Glutamatergic neuron (in vitro differentiated cells): ENCODE results near the gene SMIM3. TPM values are rescaled to one million over a fixed set of nuclear protein-coding genes. Genes with fewer than 3 reads are reported as not detected.

Experiments used
- DNase-seq: peaks from one replicate; pipeline ENCODE4 v3.0.0; 2022
- H3K27ac Mint-ChIP-seq: one replicate; pipeline ENCODE4 v1.8.0; 2020; ENCODE audit warnings: mild to moderate bottlenecking, mixed read lengths, inconsistent platforms; ENCODE audit not compliant: unreplicated experiment
- H3K27me3 Mint-ChIP-seq: one replicate; pipeline ENCODE4 v1.8.0; 2020; ENCODE audit warnings: mild to moderate bottlenecking, moderate library complexity, mixed read lengths, inconsistent platforms; ENCODE audit not compliant: unreplicated experiment
- H3K36me3 Mint-ChIP-seq: one replicate; pipeline ENCODE4 v1.8.0; 2020; ENCODE audit warnings: mild to moderate bottlenecking, mixed read lengths, inconsistent platforms; ENCODE audit not compliant: unreplicated experiment
- H3K4me1 Mint-ChIP-seq: one replicate; pipeline ENCODE4 v1.8.0; 2020; ENCODE audit warnings: mild to moderate bottlenecking, low read depth, mixed read lengths, inconsistent platforms; ENCODE audit not compliant: unreplicated experiment
- H3K4me3 Mint-ChIP-seq: one replicate; pipeline ENCODE4 v1.8.0; 2020; ENCODE audit warnings: mild to moderate bottlenecking, mixed read lengths, inconsistent platforms; ENCODE audit not compliant: unreplicated experiment
- H3K9me3 Mint-ChIP-seq: one replicate; pipeline ENCODE4 v1.8.0; 2020; ENCODE audit warnings: mild to moderate bottlenecking, moderate library complexity, mixed read lengths, inconsistent platforms; ENCODE audit not compliant: unreplicated experiment
- total RNA-seq: library from RNA; stranded (reverse); fragmentation: NEBNext Ultra II Directional; extraction: Animal tissue kit (Norgen Biotek cat#: 25700); gene quantifications from one replicate; pipeline ENCODE4 v1.2.1, GENCODE V29; 2021; ENCODE audit not compliant: unreplicated experiment
- TF ChIP-seq, protein P1 (sequence below): fragments of 200-600 bp; sonication (generic); IDR thresholded peaks from one replicate; pipeline ENCODE4 v1.5.0; 2021; ENCODE audit not compliant: partially characterized antibody, unreplicated experiment

SMIM3 gene
- total RNA-seq, 1 donor from 2014 or later = 0.51 TPM

DNA sequence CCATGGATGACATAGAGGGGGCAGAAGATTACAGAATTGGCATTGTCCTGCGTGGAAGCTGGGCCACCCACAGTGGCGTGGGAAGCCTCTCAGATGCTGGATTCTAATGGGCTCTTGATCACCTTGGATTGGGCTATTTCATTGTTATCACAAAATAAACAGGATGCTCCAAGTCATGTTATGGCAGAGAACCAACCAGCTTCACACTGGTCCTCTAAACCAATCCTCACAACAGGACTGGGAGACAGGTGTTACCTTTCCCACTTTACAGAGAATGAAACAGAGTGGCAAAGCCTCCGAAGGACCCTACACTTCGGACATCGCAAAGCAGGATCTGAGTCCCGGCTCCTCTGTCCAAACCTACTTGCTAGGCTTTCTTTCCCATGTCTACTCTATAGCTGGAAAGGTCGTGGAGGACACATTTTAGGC, 455 bp upstream of the SMIM3 start:
- Mint-ChIP-seq H3K4me1 (peaks cover 3% of the 10 kb centered on the region), H3K9me3 (peaks cover 2% of the 10 kb centered on the region), H3K4me3 (peak overlapping the region; percentile 70), H3K27me3 (peaks cover 3% of the 10 kb centered on the region), H3K27ac (no peak overlapping the region), H3K36me3 (no peaks in the 10 kb centered on the region)
- TF ChIP-seq, protein P1, sequence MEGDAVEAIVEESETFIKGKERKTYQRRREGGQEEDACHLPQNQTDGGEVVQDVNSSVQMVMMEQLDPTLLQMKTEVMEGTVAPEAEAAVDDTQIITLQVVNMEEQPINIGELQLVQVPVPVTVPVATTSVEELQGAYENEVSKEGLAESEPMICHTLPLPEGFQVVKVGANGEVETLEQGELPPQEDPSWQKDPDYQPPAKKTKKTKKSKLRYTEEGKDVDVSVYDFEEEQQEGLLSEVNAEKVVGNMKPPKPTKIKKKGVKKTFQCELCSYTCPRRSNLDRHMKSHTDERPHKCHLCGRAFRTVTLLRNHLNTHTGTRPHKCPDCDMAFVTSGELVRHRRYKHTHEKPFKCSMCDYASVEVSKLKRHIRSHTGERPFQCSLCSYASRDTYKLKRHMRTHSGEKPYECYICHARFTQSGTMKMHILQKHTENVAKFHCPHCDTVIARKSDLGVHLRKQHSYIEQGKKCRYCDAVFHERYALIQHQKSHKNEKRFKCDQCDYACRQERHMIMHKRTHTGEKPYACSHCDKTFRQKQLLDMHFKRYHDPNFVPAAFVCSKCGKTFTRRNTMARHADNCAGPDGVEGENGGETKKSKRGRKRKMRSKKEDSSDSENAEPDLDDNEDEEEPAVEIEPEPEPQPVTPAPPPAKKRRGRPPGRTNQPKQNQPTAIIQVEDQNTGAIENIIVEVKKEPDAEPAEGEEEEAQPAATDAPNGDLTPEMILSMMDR = no peak
- DNase-seq = no peak

DNA sequence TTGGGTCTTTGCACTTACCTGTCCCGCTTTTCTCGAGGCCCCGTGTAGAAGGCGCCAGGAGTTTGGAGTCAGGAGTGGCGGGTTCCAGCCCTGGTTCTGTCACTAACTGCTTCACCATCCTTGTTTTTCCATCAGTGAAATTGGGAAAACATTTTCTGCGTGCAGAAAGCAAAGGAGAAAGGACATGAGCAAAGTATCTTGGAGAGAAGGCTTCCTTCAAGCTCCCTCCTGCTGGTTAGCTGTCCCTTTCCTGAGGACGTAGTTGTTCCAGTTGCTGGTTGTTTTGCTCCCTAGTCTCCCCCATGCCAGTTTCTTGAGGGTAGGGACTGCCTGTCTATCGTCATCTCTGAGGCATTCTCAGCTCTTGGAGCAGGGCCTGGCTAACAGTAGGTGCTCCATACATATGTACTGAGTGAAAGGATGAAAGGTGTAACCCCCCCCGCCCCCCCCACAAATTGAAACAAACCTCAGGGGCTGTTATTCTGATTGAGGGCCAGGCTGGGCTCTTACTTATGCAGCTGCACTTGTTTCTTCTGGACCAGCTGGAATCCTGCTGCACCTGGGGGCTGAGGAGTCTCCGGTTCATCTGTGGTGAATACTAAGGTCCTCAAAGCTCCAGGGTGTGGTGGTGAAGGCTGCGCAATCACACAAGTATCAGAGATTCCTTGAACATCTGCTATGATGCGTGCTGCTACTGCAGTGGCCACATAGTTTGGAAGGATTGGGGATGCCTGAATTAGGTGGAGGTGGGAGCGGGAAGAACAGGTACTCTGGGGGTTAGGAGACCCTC, 1.0 kb downstream of the SMIM3 start:
- Mint-ChIP-seq H3K36me3 (no peaks in the 10 kb centered on the region), H3K27me3 (peaks cover 3% of the 10 kb centered on the region), H3K27ac (no peak overlapping the region), H3K4me1 (peaks cover 3% of the 10 kb centered on the region), H3K9me3 (peaks cover 2% of the 10 kb centered on the region), H3K4me3 (peak overlapping the region; percentile 94)
- TF ChIP-seq, protein P1 = no peak
- DNase-seq = no peak

DNA sequence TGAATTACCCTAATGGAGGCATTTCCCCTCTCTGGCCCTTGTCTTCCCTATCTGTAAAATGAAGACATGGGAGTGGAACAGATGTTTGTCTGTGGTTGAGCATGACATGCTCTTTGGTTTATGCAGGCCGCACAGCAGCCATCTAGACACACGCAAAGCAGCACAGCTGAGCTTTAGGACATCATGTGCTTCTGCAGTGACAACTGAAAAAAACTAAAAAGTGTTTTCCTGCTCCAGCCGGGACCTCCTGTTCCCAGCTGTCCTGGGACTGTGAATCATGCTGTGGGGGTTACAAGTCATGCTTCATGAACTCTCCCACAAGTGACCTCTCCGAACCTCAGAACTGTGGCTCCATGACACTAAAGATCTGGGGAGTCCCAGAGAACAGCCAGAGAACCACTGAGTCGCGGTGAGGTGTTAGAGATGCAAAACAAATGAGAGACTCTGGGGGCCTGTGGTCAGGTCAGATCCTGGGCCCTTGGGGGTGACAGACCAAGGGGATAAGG, 1.7 kb downstream of the SMIM3 start:
- no peak overlapping the region for H3K4me3 Mint-ChIP-seq
- H3K27me3 Mint-ChIP-seq = peaks cover 3% of the 10 kb centered on the region
- no peak overlapping the region for H3K27ac Mint-ChIP-seq
- TF ChIP-seq, protein P1 = no peak
- H3K36me3 Mint-ChIP-seq = no peaks in the 10 kb centered on the region
- H3K4me1 Mint-ChIP-seq = peaks cover 3% of the 10 kb centered on the region
- no peak for DNase-seq
- peaks cover 2% of the 10 kb centered on the region for H3K9me3 Mint-ChIP-seq

DNA sequence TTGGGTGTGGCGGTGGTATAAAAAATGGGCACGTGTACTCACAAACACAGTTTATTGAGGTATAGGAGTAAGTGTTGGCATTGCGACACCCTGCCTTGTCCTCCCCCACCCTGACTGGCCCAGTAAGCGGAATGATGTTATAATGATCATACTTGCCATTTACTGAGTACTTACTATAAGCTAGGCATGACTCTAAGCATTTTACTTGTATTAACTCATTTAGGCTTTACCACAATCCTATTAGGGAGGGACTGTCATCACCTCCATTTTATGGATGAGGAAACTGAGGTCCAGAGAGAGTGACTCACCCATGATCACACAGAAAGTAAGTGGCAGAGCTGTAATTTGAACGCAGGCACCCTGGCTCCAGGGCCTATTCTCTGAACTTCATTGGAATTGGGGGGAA, 2.3 kb downstream of the SMIM3 start:
- Mint-ChIP-seq H3K36me3 (peaks cover 1% of the 10 kb centered on the region), H3K27me3 (peaks cover 3% of the 10 kb centered on the region), H3K4me1 (peaks cover 3% of the 10 kb centered on the region), H3K9me3 (peaks cover 2% of the 10 kb centered on the region), H3K4me3 (no peak overlapping the region), H3K27ac (no peak overlapping the region)
- TF ChIP-seq, protein P1 = no peak
- no peak for DNase-seq
